Heart left ventricle (tissue), 16 donors: ENCODE measurements around the gene GSG1L. TPM values are rescaled to one million over a fixed set of nuclear protein-coding genes. Genes with fewer than 3 reads are reported as not detected.

ENCODE experiments used
- ATAC-seq, 4 donors: fragments of 200-7000 bp; cut with Tn5 transposase; one replicate each; pipeline ENCODE4 v1.9.1; 2020 to 2022; ENCODE audit warnings: moderate library complexity in 4 of 4, mild to moderate bottlenecking in 3 of 4, moderate number of reproducible peaks in 1 of 4
- DNase-seq, 5 donors: peaks; one replicate each; pipeline ENCODE4 v3.0.0-alpha.2; 2020
- H3K27ac ChIP-seq, 12 donors: fragments of 200-600 bp; sonication (generic) in 4 of 12; one replicate each; pipeline versions ENCODE4 v1.5.0 to v1.8.0; 2016 to 2022; ENCODE audit warnings: mild to moderate bottlenecking in 2 of 12
- H3K27me3 ChIP-seq, 9 donors: fragments of 200-600 bp; sonication (generic) in 2 of 9; one replicate each; pipeline versions ENCODE4 v1.5.1 to v1.8.0; 2016 to 2022; ENCODE audit warnings: mild to moderate bottlenecking in 3 of 9
- H3K36me3 ChIP-seq, 9 donors: fragments of 200-600 bp; sonication (generic) in 2 of 9; one replicate each; pipeline versions ENCODE4 v1.5.0 to v1.8.0; 2018 to 2022; ENCODE audit warnings: mild to moderate bottlenecking in 2 of 9
- H3K4me1 ChIP-seq, 12 donors: fragments of 200-600 bp; sonication (generic) in 4 of 12; one replicate each; pipeline versions ENCODE4 v1.5.0 to v1.8.0; 2016 to 2022; ENCODE audit warnings: mild to moderate bottlenecking in 3 of 12
- H3K4me3 ChIP-seq, 12 donors: fragments of 200-600 bp; sonication (generic) in 4 of 12; one replicate each; pipeline versions ENCODE4 v1.5.0 to v1.8.0; 2017 to 2022; ENCODE audit warnings: mild to moderate bottlenecking in 9 of 12, moderate library complexity in 4 of 12
- H3K9me3 ChIP-seq, 12 donors: fragments of 200-600 bp; sonication (generic) in 4 of 12; one replicate each; pipeline versions ENCODE4 v1.5.0 to v1.8.0; 2016 to 2022; ENCODE audit warnings: mild to moderate bottlenecking in 1 of 12
- POLR2A ChIP-seq, 2 donors: fragments of 450-650 bp; IDR thresholded peaks; one replicate each; pipeline ENCODE4 v1.6.1; 2017; ENCODE audit warnings: antibody characterized with exemption in 2 of 2, mild to moderate bottlenecking in 2 of 2, moderate library complexity in 2 of 2
- WGBS, 4 donors: extraction: QIAGEN DNeasy Blood & Tissue Kit in 2 of 4; methylation state at CpG; one replicate each; pipeline versions ENCODE4 v1.1.5 to v1.1.7; 2013 to 2018; 5-methylcytosine and 5-hydroxymethylcytosine counted together
- intact Hi-C, 10 donors: fragments of 100-400 bp; cut with DNase I; formaldehyde crosslinking; loops; one replicate each; pipeline versions ENCODE4 v1.11.1 to v1.14.2; 2022
- polyA plus RNA-seq, 2 donors: library from polyadenylated mRNA; stranded (reverse); fragments of 200-250 nt; gene quantifications; one replicate each; pipeline ENCODE4 v1.2.3, GENCODE V29; 2013
- total RNA-seq, 9 donors: library from RNA; depleted of rRNA in 2 of 9; stranded (reverse); fragments of >200 nt in 2 of 9; fragmentation: NEBNext Ultra II Directional in 3 of 9; extraction: Animal tissue kit (Norgen Biotek cat#: 25700) in 3 of 9; gene quantifications; one replicate each; pipeline versions ENCODE4 v1.1.0 to v1.2.4, GENCODE V29; 2016 to 2023
- TF ChIP-seq, protein P1 (sequence below), 12 donors: fragments of 200-600 bp; sonication (generic) in 4 of 12; IDR thresholded peaks; one replicate each; pipeline versions ENCODE4 v1.5.0 to v1.8.0; 2018 to 2022; ENCODE audit warnings: antibody characterized with exemption in 12 of 12, mild to moderate bottlenecking in 5 of 12
- donor health status: ischemic (EF 13 %, LVEDD 7.1; RV severe dilation, severe dysfunction).
- donor health status: healthy with polysubstance abuse.
- donor health status: DM: no; HTN: yes; CAD: no.
- donor health status: DM: no; HTN: no; CAD: no.
- donor health status: ischemic (EF 25% LVEDD 6.9; RV normal size, moderate dysfunction).
- donor health status: ischemic (EF 25% LVEDD 5.7; RV mildly dilated, moderate dysfunction).
- donor health status: healthy.
- donor health status: DM: yes; HTN: yes; CAD: no.
- donor health status: ischemic (EF 35%, LVEDD 5.7; RV mildly dilated, moderate dysfunction).
- donor health status: nonischemic (EF 11% LVEDD 7.7; RV severe dilation, severe dysfunction).
- donor health status: DM: yes; HTN: yes; CAD: no.
- donor health status: PGD.
- donor health status: ischemic (EF 29% LVEDD 5.4; RV normal size, mild dysfunction).
- donor health status: nonischemic (EF 23%, LVEDD 6.1; RV moderate dilation, normal function).

GSG1L gene
- total and polyA plus RNA-seq, 11 donors = 0.11 to 8.7 (median 1.8) TPM; not detected in 4

GRCh38 chr16:28062847-28063521, 530 bp downstream of the GSG1L start:
- intact Hi-C loops = loop anchor here in 7 of 10 donors (5.0 to 10.0 kb wide), 5 partner anchors 91 to 458 kb away; no protein-coding TSS in a partner anchor
- ATAC-seq = peak in 1 of 4 donors; percentile 12

GRCh38 chr16:28062261-28062846, 1.2 kb downstream of the GSG1L start:
- H3K27ac ChIP-seq = no peak overlapping the region
- 7 to 9% (median 7%) methylated on average over 10 to 39 of the region's 39 CpGs; no CpG with 5 or more reads in 1 of the 4 donors for WGBS, 4 donors
- intact Hi-C loops = loop anchor here in 7 of 10 donors (5.0 to 10.0 kb wide), 5 partner anchors 90 to 458 kb away; no protein-coding TSS in a partner anchor
- ATAC-seq (no peak), DNase-seq (no peak)
- H3K36me3 ChIP-seq = no peaks in the 10 kb centered on the region
- peak overlapping the region in 11 of 12 donors; percentile 4 to 50 (median 36) for H3K4me3 ChIP-seq
- H3K9me3 ChIP-seq = no peaks in the 10 kb centered on the region
- H3K27me3 ChIP-seq = peaks cover 5 to 66% (median 29%) of the 10 kb centered on the region in 9 donors
- no peak for TF ChIP-seq POLR2A (IDR thresholded peaks at IDR 0.05)
- TF ChIP-seq, protein P1, sequence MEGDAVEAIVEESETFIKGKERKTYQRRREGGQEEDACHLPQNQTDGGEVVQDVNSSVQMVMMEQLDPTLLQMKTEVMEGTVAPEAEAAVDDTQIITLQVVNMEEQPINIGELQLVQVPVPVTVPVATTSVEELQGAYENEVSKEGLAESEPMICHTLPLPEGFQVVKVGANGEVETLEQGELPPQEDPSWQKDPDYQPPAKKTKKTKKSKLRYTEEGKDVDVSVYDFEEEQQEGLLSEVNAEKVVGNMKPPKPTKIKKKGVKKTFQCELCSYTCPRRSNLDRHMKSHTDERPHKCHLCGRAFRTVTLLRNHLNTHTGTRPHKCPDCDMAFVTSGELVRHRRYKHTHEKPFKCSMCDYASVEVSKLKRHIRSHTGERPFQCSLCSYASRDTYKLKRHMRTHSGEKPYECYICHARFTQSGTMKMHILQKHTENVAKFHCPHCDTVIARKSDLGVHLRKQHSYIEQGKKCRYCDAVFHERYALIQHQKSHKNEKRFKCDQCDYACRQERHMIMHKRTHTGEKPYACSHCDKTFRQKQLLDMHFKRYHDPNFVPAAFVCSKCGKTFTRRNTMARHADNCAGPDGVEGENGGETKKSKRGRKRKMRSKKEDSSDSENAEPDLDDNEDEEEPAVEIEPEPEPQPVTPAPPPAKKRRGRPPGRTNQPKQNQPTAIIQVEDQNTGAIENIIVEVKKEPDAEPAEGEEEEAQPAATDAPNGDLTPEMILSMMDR (IDR thresholded peaks at IDR 0.05) = no peak
- peaks cover 0 to 14% (median 0%) of the 10 kb centered on the region in 12 donors for H3K4me1 ChIP-seq

More at GRCh38 chr16:28062847-28063521, 530 bp downstream of the GSG1L start:
- Histone ChIP-seq H3K36me3 (no peaks in the 10 kb centered on the region), H3K4me3 (peak overlapping the region in 11 of 12 donors; percentile 4 to 50 (median 36)), H3K27ac (no peak overlapping the region), H3K4me1 (peaks cover 0 to 14% (median under 1%) of the 10 kb centered on the region in 12 donors), H3K9me3 (no peaks in the 10 kb centered on the region), H3K27me3 (peaks cover 5 to 61% (median 29%) of the 10 kb centered on the region in 9 donors)
- peak in 1 of 5 donors; percentile 57 for DNase-seq
- TF ChIP-seq, protein P1 (IDR thresholded peaks at IDR 0.05) = no peak
- TF ChIP-seq POLR2A (IDR thresholded peaks at IDR 0.05) = no peak
- 0 to 1% (median 1%) methylated on average over 49 to 99 of the region's 99 CpGs; no CpG with 5 or more reads in 1 of the 4 donors for WGBS, 4 donors

- intact Hi-C loops = loop anchor here in 7 of 10 donors (5.0 to 10.0 kb wide), 5 partner anchors 89 to 457 kb away; no protein-coding TSS in a partner anchor
These were observed 2.0 kb downstream of the GSG1L start for GRCh38 chr16:28061352-28062101.

More at GRCh38 chr16:28061352-28062101, 2.0 kb downstream of the GSG1L start:
- DNase-seq (peak in 1 of 5 donors; percentile 3), ATAC-seq (no peak)
- H3K36me3 ChIP-seq = no peaks in the 10 kb centered on the region
- H3K27me3 ChIP-seq = peaks cover 5 to 66% (median 29%) of the 10 kb centered on the region in 9 donors
- peak overlapping the region in 2 of 12 donors; percentile 18 to 47 for H3K4me3 ChIP-seq
- H3K27ac ChIP-seq = no peak overlapping the region
- peaks cover 0 to 14% (median 0%) of the 10 kb centered on the region in 12 donors for H3K4me1 ChIP-seq
- WGBS, 4 donors = 66 to 74% (median 70%) methylated on average over 10 of the region's 10 CpGs
- TF ChIP-seq, protein P1 (IDR thresholded peaks at IDR 0.05) = no peak
- H3K9me3 ChIP-seq = no peaks in the 10 kb centered on the region
